HG02840 (cell line): ENCODE measurements around the gene SH2D6.
"Not testable (repeated sequence)": the region's sequence is repeated elsewhere in the genome, so short reads cannot be mapped to it uniquely, and the experiment has no call there.

Experiments used
- ATAC-seq: cut with Tn5 transposase; IDR thresholded peaks from one replicate; pipeline ENCODE4 v1.9.1; 2021; ENCODE audit warnings: mild to moderate bottlenecking, moderate library complexity, moderate number of reproducible peaks; ENCODE audit not compliant: unreplicated experiment, low FRiP score

The SH2D6 gene

GRCh38 chr2:85397925-85398331 lies 20.6 kb upstream of the SH2D6 start:
- ATAC-seq: no peak

GRCh38 chr2:85398426-85399182 lies 19.9 kb upstream of the SH2D6 start:
- ATAC-seq: no peak

- no peak for ATAC-seq
These were observed 19.4 kb upstream of the SH2D6 start for GRCh38 chr2:85399183-85399455.

GRCh38 chr2:85400023-85400422 lies 18.5 kb upstream of the SH2D6 start:
- ATAC-seq: no peak

- no peak for ATAC-seq
These were observed 17.7 kb upstream of the SH2D6 start for GRCh38 chr2:85400541-85401463.

- no peak for ATAC-seq
These were observed 17.1 kb upstream of the SH2D6 start for GRCh38 chr2:85401464-85401805.

GRCh38 chr2:85401844-85402243 lies 16.7 kb upstream of the SH2D6 start:
- no peak for ATAC-seq

- ATAC-seq: no peak
These were observed 13.1 kb upstream of the SH2D6 start for GRCh38 chr2:85405201-85406059.

- ATAC-seq: peak; percentile 48
These were observed 8.5 kb upstream of the SH2D6 start, which contains the start of gene CAPG for GRCh38 chr2:85409845-85410583. CAPG (minus strand) TSS chr2:85410366; CDS start chr2:85402145, 8,221 bp downstream.

GRCh38 chr2:85410584-85411404 lies 7.7 kb upstream of the SH2D6 start:
- ATAC-seq: no peak

GRCh38 chr2:85411405-85411748 lies 7.1 kb upstream of the SH2D6 start:
- no peak for ATAC-seq

- ATAC-seq: no peak
These were observed 4.7 kb upstream of the SH2D6 start for GRCh38 chr2:85413592-85414420.

GRCh38 chr2:85414421-85414759 lies 4.1 kb upstream of the SH2D6 start:
- not testable (repeated sequence) for ATAC-seq

GRCh38 chr2:85414761-85415553 lies 3.6 kb upstream of the SH2D6 start:
- ATAC-seq: no peak

GRCh38 chr2:85415980-85416650 lies 2.4 kb upstream of the SH2D6 start:
- no peak for ATAC-seq

GRCh38 chr2:85419009-85419675 lies 628 bp downstream of the SH2D6 start:
- ATAC-seq: no peak
